Mesenchymal stem cell (in vitro differentiated cells and primary cell): ENCODE data around the gene TPST2.

Source experiments
- DNase-seq: peaks from one replicate; pipeline ENCODE4 v3.0.0-alpha.2; 2013
- H2AFZ ChIP-seq: one replicate; pipeline ENCODE4 v1.6.1; 2013; ENCODE audit warnings: low read depth, mild to moderate bottlenecking, control low read depth, inconsistent platforms, low read length, moderate library complexity
- H2AK5ac ChIP-seq: 2 replicates; pipeline ENCODE4 v1.6.1; 2013; ENCODE audit warnings: low read length, moderate library complexity, mild to moderate bottlenecking, inconsistent platforms; ENCODE audit not compliant: severe bottlenecking
- H2BK120ac ChIP-seq: one replicate; pipeline ENCODE4 v1.6.1; 2013; ENCODE audit warnings: low read depth, mild to moderate bottlenecking, inconsistent platforms, low read length, moderate library complexity
- H2BK12ac ChIP-seq, 2 experiments: one replicate each; pipeline ENCODE4 v1.6.1; 2013; ENCODE audit warnings: inconsistent platforms in 2 of 2, low read length in 2 of 2, mild to moderate bottlenecking in 2 of 2, moderate library complexity in 2 of 2, control low read depth in 1 of 2
- H2BK15ac ChIP-seq: one replicate; pipeline ENCODE4 v1.6.1; 2013; ENCODE audit warnings: mild to moderate bottlenecking, low read depth, inconsistent platforms; ENCODE audit not compliant: poor library complexity, severe bottlenecking
- H2BK5ac ChIP-seq: 2 replicates; pipeline ENCODE4 v1.6.1; 2013; ENCODE audit warnings: low read depth, mild to moderate bottlenecking, low read length, control low read depth, inconsistent platforms; ENCODE audit not compliant: poor library complexity, severe bottlenecking
- H3K14ac ChIP-seq, 2 experiments: one replicate each; pipeline ENCODE4 v1.6.1; 2013; ENCODE audit warnings: inconsistent platforms in 2 of 2, low read length in 2 of 2, control low read depth in 1 of 2, mild to moderate bottlenecking in 1 of 2, moderate library complexity in 1 of 2
- H3K18ac ChIP-seq, 2 experiments: one replicate each; pipeline ENCODE4 v1.6.1; 2013; ENCODE audit warnings: inconsistent platforms in 2 of 2, low read length in 2 of 2, control low read depth in 1 of 2, low read depth in 1 of 2, mild to moderate bottlenecking in 1 of 2
- H3K23ac ChIP-seq, 2 experiments: one replicate each; pipeline ENCODE4 v1.6.1; 2013; ENCODE audit warnings: inconsistent platforms in 2 of 2, low read length in 2 of 2, mild to moderate bottlenecking in 2 of 2, moderate library complexity in 2 of 2, control low read depth in 1 of 2
- H3K27ac ChIP-seq: 2 replicates; pipeline ENCODE4 v1.5.1; 2013; ENCODE audit warnings: mild to moderate bottlenecking, moderate library complexity, low read length, control low read depth, inconsistent platforms; ENCODE audit not compliant: poor library complexity, severe bottlenecking
- H3K27me3 ChIP-seq, 2 experiments: 2 replicates each; pipeline versions ENCODE4 v1.6.1 to v1.7.0; 2013; ENCODE audit warnings: low read length in 2 of 2, mild to moderate bottlenecking in 2 of 2, moderate library complexity in 2 of 2, control low read depth in 1 of 2, inconsistent platforms in 1 of 2; ENCODE audit not compliant: control insufficient read depth in 1 of 2, insufficient read depth in 1 of 2
- H3K36me3 ChIP-seq, 2 experiments: 2 replicates each; pipeline versions ENCODE4 v1.6.1 to v1.7.0; 2013; ENCODE audit warnings: low read length in 2 of 2, control low read depth in 1 of 2, inconsistent platforms in 1 of 2, low read depth in 1 of 2, mild to moderate bottlenecking in 1 of 2; ENCODE audit not compliant: insufficient read depth in 2 of 2, control insufficient read depth in 1 of 2
- H3K4ac ChIP-seq, 2 experiments: one replicate each; pipeline ENCODE4 v1.6.1; 2013; ENCODE audit warnings: inconsistent platforms in 2 of 2, low read length in 2 of 2, mild to moderate bottlenecking in 2 of 2, moderate library complexity in 2 of 2, control low read depth in 1 of 2, low read depth in 1 of 2
- H3K4me1 ChIP-seq: 2 replicates; pipeline ENCODE4 v1.6.1; 2013; ENCODE audit warnings: low read depth, low read length, control low read depth; ENCODE audit not compliant: control insufficient read depth, insufficient read depth
- H3K4me2 ChIP-seq: 2 replicates; pipeline ENCODE4 v1.6.1; 2013; ENCODE audit warnings: low read length, mild to moderate bottlenecking, inconsistent platforms; ENCODE audit not compliant: poor library complexity, severe bottlenecking
- H3K4me3 ChIP-seq, 2 experiments: 2 replicates each; pipeline versions ENCODE4 v1.5.1 to v1.7.0; 2013; ENCODE audit warnings: low read length in 2 of 2, mild to moderate bottlenecking in 2 of 2, control low read depth in 1 of 2, low read depth in 1 of 2; ENCODE audit not compliant: insufficient read depth in 1 of 2
- H3K79me1 ChIP-seq: replicated peaks from 2 replicates; pipeline ENCODE4 v1.6.1; 2013; ENCODE audit warnings: mild to moderate bottlenecking, control low read depth, low read length, inconsistent platforms; ENCODE audit not compliant: poor library complexity, severe bottlenecking
- H3K9ac ChIP-seq: 2 replicates; pipeline ENCODE4 v1.7.0; 2013; ENCODE audit warnings: mild to moderate bottlenecking, low read length, moderate library complexity
- H3K9me3 ChIP-seq: 2 replicates; pipeline ENCODE4 v1.7.0; 2013; ENCODE audit warnings: mild to moderate bottlenecking, low read length; ENCODE audit not compliant: control insufficient read depth
- H4K8ac ChIP-seq: one replicate; pipeline ENCODE4 v1.6.1; 2013; ENCODE audit warnings: inconsistent platforms, mild to moderate bottlenecking, low read length, moderate library complexity
- H4K91ac ChIP-seq: one replicate; pipeline ENCODE4 v1.6.1; 2013; ENCODE audit warnings: mild to moderate bottlenecking, low read length, inconsistent platforms
- WGBS: methylation state at CpG from one replicate; pipeline ENCODE4 v1.1.7; 2013; ENCODE audit warnings: mixed read lengths; 5-methylcytosine and 5-hydroxymethylcytosine counted together

TPST2 gene

GRCh38 chr22:26610996-26611395, 21.1 kb upstream of the TPST2 start:
- H3K36me3 ChIP-seq: no peaks in the 10 kb centered on the region
- no peak overlapping the region for H3K18ac ChIP-seq
- no peak overlapping the region for H4K91ac ChIP-seq
- H3K4ac ChIP-seq: no peak overlapping the region
- H3K14ac ChIP-seq: no peak overlapping the region
- H3K9ac ChIP-seq: peak overlapping the region; percentile 4
- H3K4me2 ChIP-seq: no peak overlapping the region
- no peaks in the 10 kb centered on the region for H3K79me1 ChIP-seq
- H3K27me3 ChIP-seq: peaks cover 1 to 33% of the 10 kb centered on the region in 2 experiments
- no peak overlapping the region for H4K8ac ChIP-seq
- H2BK15ac ChIP-seq: no peak overlapping the region
- no peak overlapping the region for H2AFZ ChIP-seq
- WGBS: 78% methylated on average over 1 of the region's 2 CpGs
- no peak overlapping the region for H3K4me3 ChIP-seq
- peak overlapping the region; percentile 16 for H2AK5ac ChIP-seq
- H2BK5ac ChIP-seq: no peak overlapping the region
- no peak overlapping the region for H3K23ac ChIP-seq
- peaks cover 10% of the 10 kb centered on the region for H3K4me1 ChIP-seq
- H2BK12ac ChIP-seq: no peak overlapping the region
- no peak overlapping the region for H3K27ac ChIP-seq
- H3K9me3 ChIP-seq: no peaks in the 10 kb centered on the region
- no peak for DNase-seq
- H2BK120ac ChIP-seq: no peak overlapping the region

- Histone ChIP-seq H3K27me3 (peaks cover 0 to 32% of the 10 kb centered on the region in 2 experiments), H3K18ac (no peak overlapping the region), H2AFZ (no peak overlapping the region), H2BK120ac (no peak overlapping the region), H2BK12ac (no peak overlapping the region), H3K14ac (no peak overlapping the region), H4K8ac (no peak overlapping the region), H3K23ac (no peak overlapping the region), H2AK5ac (peak overlapping the region; percentile 16), H2BK5ac (no peak overlapping the region), H3K4ac (no peak overlapping the region), H3K36me3 (no peaks in the 10 kb centered on the region), H4K91ac (no peak overlapping the region), H3K79me1 (no peaks in the 10 kb centered on the region), H3K4me1 (peaks cover 9% of the 10 kb centered on the region), H3K4me3 (no peak overlapping the region), H3K27ac (peak overlapping the region; percentile 30), H3K9me3 (no peaks in the 10 kb centered on the region), H3K4me2 (no peak overlapping the region), H3K9ac (peak overlapping the region; percentile 38), H2BK15ac (no peak overlapping the region)
- WGBS: 74% methylated on average over 11 of the region's 12 CpGs
- peak; percentile 46 for DNase-seq
These were observed 20.4 kb upstream of the TPST2 start for GRCh38 chr22:26610072-26610958.

- Histone ChIP-seq H4K8ac (no peak overlapping the region), H2AFZ (no peak overlapping the region), H2AK5ac (no peak overlapping the region), H3K23ac (no peak overlapping the region), H2BK12ac (no peak overlapping the region), H3K4me3 (no peak overlapping the region), H3K14ac (no peak overlapping the region), H3K4me1 (peaks cover 9% of the 10 kb centered on the region), H3K79me1 (no peaks in the 10 kb centered on the region), H3K36me3 (no peaks in the 10 kb centered on the region), H3K18ac (no peak overlapping the region), H2BK5ac (no peak overlapping the region), H4K91ac (no peak overlapping the region), H3K4ac (no peak overlapping the region), H3K4me2 (no peak overlapping the region), H3K9ac (no peak overlapping the region), H3K27me3 (peaks cover 0 to 22% of the 10 kb centered on the region in 2 experiments), H2BK15ac (no peak overlapping the region), H3K27ac (no peak overlapping the region), H3K9me3 (no peaks in the 10 kb centered on the region), H2BK120ac (no peak overlapping the region)
- DNase-seq: no peak
- WGBS: 70% methylated on average over 2 of the region's 2 CpGs
These were observed 19.4 kb upstream of the TPST2 start for GRCh38 chr22:26609287-26609686.

GRCh38 chr22:26608129-26608528, 18.2 kb upstream of the TPST2 start:
- H3K36me3 ChIP-seq: no peaks in the 10 kb centered on the region
- no peak for DNase-seq
- H2BK120ac ChIP-seq: no peak overlapping the region
- H2AK5ac ChIP-seq: no peak overlapping the region
- H3K18ac ChIP-seq: no peak overlapping the region
- H3K27me3 ChIP-seq: peaks cover 0 to 14% of the 10 kb centered on the region in 2 experiments
- H3K9ac ChIP-seq: no peak overlapping the region
- H2BK5ac ChIP-seq: no peak overlapping the region
- H3K9me3 ChIP-seq: no peaks in the 10 kb centered on the region
- H3K4me3 ChIP-seq: no peak overlapping the region
- no peaks in the 10 kb centered on the region for H3K79me1 ChIP-seq
- no peak overlapping the region for H3K23ac ChIP-seq
- H2BK12ac ChIP-seq: no peak overlapping the region
- no peak overlapping the region for H4K8ac ChIP-seq
- H2BK15ac ChIP-seq: no peak overlapping the region
- H2AFZ ChIP-seq: no peak overlapping the region
- H3K4me1 ChIP-seq: peaks cover 9% of the 10 kb centered on the region
- no peak overlapping the region for H3K4ac ChIP-seq
- H3K27ac ChIP-seq: no peak overlapping the region
- H3K4me2 ChIP-seq: no peak overlapping the region
- 14% methylated on average over 2 of the region's 2 CpGs for whole genome bisulfite sequencing
- no peak overlapping the region for H4K91ac ChIP-seq
- no peak overlapping the region for H3K14ac ChIP-seq
